ENCODE measurements around the gene PIGU.

- TF ChIP-seq CTCF (IDR thresholded peaks at IDR 0.05) (no peak), POLR2A (IDR thresholded peaks at IDR 0.05) (no peak)
These were observed 141.0 kb downstream of the PIGU start for GRCh38 chr20:34535857-34536256.
